HG02885 (cell line): Measurements from ENCODE around the gene PTPN7.
"Not testable (repeated sequence)": the region's sequence is repeated elsewhere in the genome, so short reads cannot be mapped to it uniquely, and the experiment has no call there.

ENCODE experiments used
- ATAC-seq: cut with Tn5 transposase; IDR thresholded peaks from one replicate; pipeline ENCODE4 v1.9.1; 2021; ENCODE audit warnings: mild to moderate bottlenecking; ENCODE audit not compliant: unreplicated experiment, poor library complexity

Gene PTPN7

GRCh38 chr1:202167708-202168415 is 7.5 kb upstream of the PTPN7 start:
- ATAC-seq, result no peak

GRCh38 chr1:202167054-202167453 is 6.7 kb upstream of the PTPN7 start:
- ATAC-seq, result not testable (repeated sequence)

GRCh38 chr1:202165942-202166843 is 5.8 kb upstream of the PTPN7 start:
- no peak for ATAC-seq

GRCh38 chr1:202165267-202165941 is 5.0 kb upstream of the PTPN7 start:
- no peak for ATAC-seq

GRCh38 chr1:202164271-202165037 is 4.1 kb upstream of the PTPN7 start:
- peak; percentile 59 for ATAC-seq

DNA sequence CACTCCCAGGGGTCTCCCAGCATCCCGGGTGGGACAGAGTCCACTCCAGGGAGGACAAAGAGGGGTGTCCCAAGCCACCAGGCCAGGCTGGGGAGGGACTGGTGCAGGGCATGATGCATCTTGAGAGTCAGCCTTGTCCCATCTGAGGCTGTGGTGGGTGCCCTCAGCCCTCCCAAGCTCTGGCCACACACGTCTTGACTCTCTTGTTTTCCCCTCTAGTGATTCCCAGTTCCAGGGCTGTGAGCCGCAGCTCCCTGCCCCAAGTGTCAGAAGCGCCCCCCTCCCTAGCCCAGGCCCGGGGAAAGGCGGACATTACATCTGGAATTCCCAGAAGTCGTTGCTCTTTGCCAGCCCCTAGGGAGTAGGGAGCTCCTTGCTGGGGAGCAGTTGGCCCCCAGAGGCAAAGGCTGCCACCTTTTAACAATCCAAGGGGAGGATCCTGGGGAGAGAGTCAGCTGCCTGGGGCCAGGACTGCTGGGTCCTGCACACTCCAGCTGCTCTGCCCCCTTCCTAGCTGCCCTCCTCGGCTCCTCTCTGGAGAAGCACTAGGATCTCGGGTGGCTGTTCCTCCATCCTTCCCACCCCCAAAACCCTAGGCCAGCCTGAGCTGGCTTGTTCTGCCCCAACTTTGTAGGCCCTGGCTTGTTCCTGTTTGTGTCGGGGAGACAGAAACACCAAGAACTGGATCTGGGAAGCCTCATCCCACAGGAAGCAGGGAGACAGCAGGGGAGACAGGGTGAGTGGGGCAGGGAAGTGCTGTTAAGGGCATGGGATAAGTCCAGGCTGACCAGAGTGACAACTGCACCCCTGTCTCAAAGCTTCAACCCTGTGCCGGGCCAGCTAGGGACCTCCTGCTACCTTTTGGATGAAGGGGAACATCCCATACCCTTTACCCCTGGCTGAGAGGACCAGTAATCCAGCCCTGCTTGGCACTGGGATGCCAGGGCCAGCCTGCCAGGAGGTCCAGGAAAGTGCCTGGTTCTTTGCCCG is 3.2 kb upstream of the PTPN7 start:
- no peak for ATAC-seq

- ATAC-seq, result no peak
Measured at GRCh38 chr1:202162418-202163280, 2.2 kb upstream of the PTPN7 start.

GRCh38 chr1:202162047-202162417 is 1.6 kb upstream of the PTPN7 start:
- ATAC-seq, result peak; percentile 38

- no peak for ATAC-seq
Measured at GRCh38 chr1:202161151-202162046, 997 bp upstream of the PTPN7 start.

DNA sequence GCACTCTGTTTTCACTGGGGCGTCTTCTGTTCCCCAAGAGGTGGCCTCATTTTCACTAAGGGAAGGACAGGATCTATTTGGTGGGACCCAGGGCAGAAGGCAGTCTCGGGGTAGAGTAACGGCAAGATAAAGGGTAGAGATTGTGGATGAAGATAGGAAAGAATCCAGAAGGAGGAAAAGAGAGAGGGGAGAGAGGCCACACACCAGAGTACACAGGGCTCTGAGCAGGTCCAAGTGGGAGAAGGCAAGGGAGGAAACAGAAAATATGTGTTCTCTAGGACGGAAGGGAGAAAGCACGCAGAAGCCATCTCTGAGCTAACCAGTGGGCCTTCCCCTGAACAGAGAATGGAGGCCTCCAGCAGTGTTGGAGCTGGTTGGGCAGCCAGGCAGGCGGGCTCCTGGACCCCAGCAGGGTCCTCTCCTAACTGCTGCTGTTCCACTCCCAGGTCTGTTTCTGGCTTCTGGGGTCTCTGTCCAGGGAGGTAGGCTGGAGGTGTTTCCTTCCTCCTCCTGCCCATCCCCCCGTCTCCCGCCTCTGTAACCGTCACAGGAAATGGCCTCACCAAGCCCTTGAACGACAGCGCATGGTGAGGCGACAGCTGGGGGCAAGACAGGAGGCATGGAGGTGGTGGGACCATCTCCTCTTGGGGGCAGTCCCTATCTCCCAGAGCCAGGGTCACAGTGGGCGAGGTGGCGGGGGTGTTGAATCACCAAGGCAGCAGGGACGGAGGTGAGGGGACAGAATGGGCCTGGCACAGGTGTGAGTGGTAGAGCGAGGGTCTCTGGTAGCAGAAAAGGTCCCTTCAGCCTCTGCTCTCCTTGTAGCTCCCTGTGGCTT is 649 bp downstream of the PTPN7 start:
- ATAC-seq, result no peak

GRCh38 chr1:202158810-202159533 is 1.4 kb downstream of the PTPN7 start:
- ATAC-seq, result no peak

GRCh38 chr1:202157945-202158344 is 2.5 kb downstream of the PTPN7 start:
- no peak for ATAC-seq

DNA sequence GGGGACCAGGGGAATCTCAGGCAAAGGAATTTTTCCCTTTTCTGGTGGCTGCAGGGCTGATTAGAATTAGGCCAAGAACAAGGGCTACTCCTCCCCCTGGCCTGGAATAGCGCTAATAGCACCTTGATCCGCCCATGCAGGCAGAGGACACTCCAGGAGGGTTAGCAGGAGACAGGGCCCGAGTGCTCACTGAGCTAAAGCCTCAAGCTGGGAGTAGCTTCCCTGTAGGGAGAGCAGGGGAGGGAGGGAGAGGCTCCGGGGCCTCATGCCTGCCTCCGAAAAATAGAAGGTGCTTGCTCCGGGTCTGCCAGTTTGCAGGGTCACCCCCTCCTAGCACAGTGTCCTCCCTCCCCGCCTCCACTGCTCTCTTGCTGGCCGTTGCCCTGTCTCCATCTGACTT is 3.8 kb downstream of the PTPN7 start:
- ATAC-seq, result no peak

DNA sequence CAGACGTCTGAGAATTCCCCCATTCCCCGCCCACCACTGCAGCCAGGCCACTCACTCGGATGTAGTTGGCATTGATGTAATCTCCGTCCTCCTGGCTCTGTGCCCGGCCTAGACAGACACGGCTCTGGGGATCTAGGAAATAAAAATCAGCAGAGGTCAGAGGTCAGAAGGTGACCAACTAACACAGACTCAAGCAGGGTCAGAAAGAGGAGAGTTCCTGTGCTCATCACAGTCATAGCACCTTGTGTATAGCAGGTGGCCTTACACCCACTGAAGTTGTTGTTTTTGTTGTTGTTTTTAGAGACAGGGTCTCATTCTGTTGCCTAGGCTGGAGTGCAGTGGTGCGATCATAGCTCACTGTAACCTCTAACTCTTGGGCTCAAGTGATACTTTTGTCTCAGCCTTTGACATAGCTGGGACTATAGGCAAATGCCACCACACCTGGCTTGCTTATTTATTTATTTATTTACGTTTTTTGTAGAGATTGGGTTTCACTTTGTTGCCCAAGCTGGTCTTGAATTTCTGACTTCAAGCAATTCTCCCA is 4.9 kb downstream of the PTPN7 start:
- no peak for ATAC-seq

GRCh38 chr1:202154766-202155477 is 5.5 kb downstream of the PTPN7 start:
- ATAC-seq, result no peak
